ENCODE results near the gene INAFM1. TPM values are rescaled to one million over a fixed set of nuclear protein-coding genes. Genes with fewer than 3 reads are reported as not detected.

INAFM1 gene
- total and polyA plus RNA-seq, 9 of the 15 experiments (the other 6 are each of a cell fraction or from before 2014, with no cell fraction given): 0.71 to 30.9 (median 3.1) TPM

GRCh38 chr19:47243776-47244547, 30.7 kb upstream of the INAFM1 start:
- Histone ChIP-seq H3K9ac (ENCODE audit: insufficient read depth in 1 of 2, low read depth in 2 of 2, low read length in 2 of 2) (peak overlapping the region; percentile 78 to 88; a peak in 3 of 4 replicates), H3K4me1 (replicated peaks in 1 of 2; ENCODE audit: control insufficient read depth in 2 of 2, insufficient read depth in 2 of 2, low read length in 2 of 2) (peaks cover 35 to 50% of the 10 kb centered on the region in 2 experiments), H3K27me3 (ENCODE audit: control insufficient read depth in 2 of 2, insufficient read depth in 2 of 2, low read length in 2 of 2) (no peaks in the 10 kb centered on the region), H3K9me1 (ENCODE audit: control insufficient read depth, insufficient read depth, low read length) (no peaks in the 10 kb centered on the region), H2AFZ (ENCODE audit: low read depth, low read length) (peak overlapping the region; percentile 88), H3K27ac (ENCODE audit: extremely low read depth, low read depth, low read length) (peak overlapping the region; percentile 97), H4K20me1 (replicated peaks; ENCODE audit: control insufficient read depth, insufficient read depth, low read length) (no peaks in the 10 kb centered on the region), H3K79me2 (ENCODE audit: control insufficient read depth, insufficient read depth, low read length) (no peaks in the 10 kb centered on the region; the same call in 2 of the 3 replicates), H3K4me2 (ENCODE audit: insufficient read depth, low read length) (peak overlapping the region; percentile 93), H3K36me3 (ENCODE audit: control insufficient read depth, insufficient read depth, low read length) (no peaks in the 10 kb centered on the region), H3K4me3 (peak overlapping the region; percentile 44), H3K9me3 (replicated peaks; ENCODE audit: control insufficient read depth, insufficient read depth, low read depth, low read length) (no peaks in the 10 kb centered on the region; the same call in 1 of the 2 replicates)
- ChIA-PET POLR2A (interaction anchor here (0.6 to 5.2 kb wide), 29 partner anchors 9 to 458 kb away, joined by 3 to 112 read pairs (median 5); partner anchors contain the start of genes CCDC9, INAFM1, SAE1 and ZC3H4), CTCF (ENCODE audit: low intra/inter-chr PET ratio) (interaction anchor here (0.5 to 2.0 kb wide), 9 partner anchors 11 to 179 kb away, joined by 3 to 20 read pairs (median 4); partner anchors contain the start of gene CCDC9)
- peak; percentile 87 to 98 (median 90) for DNase-seq (ENCODE audit: extremely low read depth in 1 of 4, low spot score in 3 of 4)
- in situ Hi-C loops (cut with MboI): loop anchor here (10.0 kb wide), 1 partner anchor 389 kb away; the partner anchor contains the start of gene AP2S1
- peak; percentile 83 for ATAC-seq
- intact Hi-C loops (cut with micrococcal nuclease): loop anchor here (1.0 to 10.0 kb wide), 7 partner anchors 17 to 379 kb away; partner anchors contain the start of genes ARHGAP35 and SAE1
- no TSS peak for BruUV-seq (replicated peaks)
- FAIRE-seq: peak; percentile 82
- WGBS (ENCODE audit: insufficient coverage, low coverage, missing lambda C conversion rate): under 1% methylated on average over 34 of the region's 46 CpGs
- TF ChIP-seq NFIC (IDR thresholded peaks at IDR 0.05) (peak; percentile 85), FIP1L1 (IDR thresholded peaks at IDR 0.05; ENCODE audit: low read depth, low read length, poor library complexity, severe bottlenecking) (peak; percentile 86), POLR2AphosphoS5 (IDR thresholded peaks at IDR 0.05; ENCODE audit: control insufficient read depth, insufficient read depth, low read depth, low read length) (peak; percentile 75), DIDO1 (tag; IDR thresholded peaks at IDR 0.05; ENCODE audit: low read depth) (no peak), TEAD4 (IDR thresholded peaks at IDR 0.05; ENCODE audit: low read length) (peak; percentile 71), TEAD4 (CRISPR knock-in tag; IDR thresholded peaks at IDR 0.05; ENCODE audit: borderline replicate concordance) (no peak), KLF6 (CRISPR knock-in tag; IDR thresholded peaks at IDR 0.05; ENCODE audit: borderline replicate concordance) (peak; percentile 7; the same call in 1 of the 2 replicates), ELF2 (CRISPR knock-in tag; IDR thresholded peaks at IDR 0.05) (peak; percentile 77), ELF4 (CRISPR knock-in tag; IDR thresholded peaks at IDR 0.05) (peak; percentile 82), ZNF134 (CRISPR knock-in tag; conservative IDR thresholded peaks at IDR 0.05) (no peak), CHD1 (IDR thresholded peaks at IDR 0.05; ENCODE audit: low read length) (peak; percentile 63), ETV6 (IDR thresholded peaks at IDR 0.05; ENCODE audit: borderline replicate concordance in 1 of 2, low read depth in 2 of 2, low read length in 1 of 2) (peak; percentile 16 to 83; a peak in 2 of 4 replicates), ETV6 (CRISPR knock-in tag; IDR thresholded peaks at IDR 0.05; ENCODE audit: borderline replicate concordance) (0 out of 2 replicates have a peak, but pooled peaks have one; percentile 56), PKNOX1 (IDR thresholded peaks at IDR 0.05) (peak; percentile 41), ZNF41 (CRISPR knock-in tag; conservative IDR thresholded peaks at IDR 0.05) (no peak), KHSRP (IDR thresholded peaks at IDR 0.05) (0 out of 2 replicates have a peak, but pooled peaks have one; percentile 28), TAF9B (IDR thresholded peaks at IDR 0.05; ENCODE audit: partially characterized antibody) (peak; percentile 86), ZNF830 (CRISPR knock-in tag; IDR thresholded peaks at IDR 0.05) (no peak)

All from K562 (cell line).